ENCODE results near the gene CHST6.

The CHST6 gene

DNA sequence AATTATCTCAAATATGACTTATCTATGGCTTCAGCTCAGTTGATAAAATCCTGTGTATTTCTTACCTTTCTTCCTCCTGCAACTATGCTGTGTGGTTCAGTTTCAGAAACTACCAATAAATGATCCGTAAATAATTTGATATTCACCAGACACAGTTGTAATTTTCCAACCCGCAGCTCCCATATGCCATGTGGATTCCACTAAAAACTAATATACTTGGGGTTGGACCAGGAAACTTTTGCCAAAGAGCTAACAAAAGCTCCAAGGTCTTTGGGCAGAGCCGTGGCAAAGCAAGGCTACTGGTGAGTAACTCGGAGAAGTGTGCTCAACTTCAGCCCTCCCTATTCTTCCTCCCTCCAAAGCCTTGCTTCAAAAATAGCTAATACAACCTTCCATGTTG lies 2.3 kb upstream of the CHST6 start:
- Histone ChIP-seq H4K20me1 (no peaks in the 10 kb centered on the region), H3K9ac (no peak overlapping the region), H3K27ac (no peak overlapping the region), H3K9me3 (replicated peaks in 1 of 11) (peaks cover 0 to 15% (median 10%) of the 10 kb centered on the region in 11 experiments; a peak in 8 of 22 replicates), H3K27me3 (peaks cover 0 to 16% (median 0%) of the 10 kb centered on the region in 11 experiments; a peak in 4 of 22 replicates), H3K4me3 (no peak overlapping the region), H3K36me3 (no peaks in the 10 kb centered on the region), H3K4me2 (no peak overlapping the region), H3K4me1 (peaks cover 23 to 68% (median 43%) of the 10 kb centered on the region in 10 experiments)
- no peak for TF ChIP-seq Cebpa-rat (IDR thresholded peaks at IDR 0.05)

DNA sequence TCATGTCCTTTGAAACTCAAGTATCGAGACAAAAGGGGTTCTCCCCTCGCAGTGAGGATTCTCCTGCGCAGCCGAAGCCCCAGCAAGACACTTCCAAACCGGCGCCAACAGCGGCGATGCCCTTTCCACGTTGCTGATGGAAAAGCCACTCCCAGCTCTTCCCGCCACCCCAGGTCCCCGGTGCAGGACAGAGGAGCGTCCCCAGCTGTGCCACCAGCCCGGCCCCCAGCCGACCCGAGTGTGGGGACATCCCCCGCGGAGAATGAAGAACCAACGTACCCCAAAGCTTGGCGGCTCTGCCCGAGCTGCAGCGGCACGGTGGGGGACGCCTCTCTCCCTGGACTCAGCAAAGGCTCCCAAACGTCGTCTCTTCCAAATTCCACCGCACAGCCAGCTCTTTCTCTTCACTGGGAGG lies 573 bp downstream of the CHST6 start:
- H3K36me3 ChIP-seq: no peaks in the 10 kb centered on the region; a peak in 1 of 22 replicates
- H3K9ac ChIP-seq: peak overlapping the region; percentile 67 to 88 (median 77)
- peaks cover 39 to 81% (median 66%) of the 10 kb centered on the region in 10 experiments for H3K4me1 ChIP-seq
- no peak for TF ChIP-seq Cebpa-rat (IDR thresholded peaks at IDR 0.05)
- peaks cover 0 to 16% (median 0%) of the 10 kb centered on the region in 11 experiments; a peak in 4 of 22 replicates for H3K27me3 ChIP-seq
- H3K27ac ChIP-seq: peak overlapping the region in 9 of 11 experiments; percentile 56 to 78 (median 70); a peak in 18 of 22 replicates
- peaks cover 0 to 13% (median 0%) of the 10 kb centered on the region in 11 experiments; a peak in 3 of 22 replicates for H4K20me1 ChIP-seq
- H3K4me2 ChIP-seq: peak overlapping the region; percentile 84 to 100 (median 96)
- peak overlapping the region; percentile 55 to 91 (median 74) for H3K4me3 ChIP-seq
- H3K9me3 ChIP-seq (replicated peaks in 1 of 11): no peaks in the 10 kb centered on the region; a peak in 1 of 22 replicates

- H3K4me3 ChIP-seq: peak overlapping the region; percentile 55 to 91 (median 74); a peak in 19 of 20 replicates
- peaks cover 0 to 16% (median 0%) of the 10 kb centered on the region in 11 experiments; a peak in 4 of 22 replicates for H3K27me3 ChIP-seq
- peaks cover 0 to 1% (median 0%) of the 10 kb centered on the region in 11 experiments; a peak in 2 of 22 replicates for H3K36me3 ChIP-seq
- H3K4me2 ChIP-seq: peak overlapping the region; percentile 84 to 100 (median 96)
- peak overlapping the region in 10 of 11 experiments; percentile 67 to 88 (median 78); a peak in 19 of 22 replicates for H3K9ac ChIP-seq
- peaks cover 44 to 86% (median 71%) of the 10 kb centered on the region in 10 experiments for H3K4me1 ChIP-seq
- peaks cover 0 to 13% (median 0%) of the 10 kb centered on the region in 11 experiments; a peak in 3 of 22 replicates for H4K20me1 ChIP-seq
- peak overlapping the region in 8 of 11 experiments; percentile 59 to 78 (median 72); a peak in 15 of 22 replicates for H3K27ac ChIP-seq
- TF ChIP-seq Cebpa-rat (IDR thresholded peaks at IDR 0.05): no peak
- no peaks in the 10 kb centered on the region for H3K9me3 ChIP-seq (replicated peaks in 1 of 11)
Measured at GRCh38 chr16:75494184-75494583, 1.1 kb downstream of the CHST6 start.

GRCh38 chr16:75491876-75492275 lies 3.4 kb downstream of the CHST6 start:
- peaks cover 0 to 13% (median 0%) of the 10 kb centered on the region in 11 experiments; a peak in 3 of 22 replicates for H4K20me1 ChIP-seq
- H3K9me3 ChIP-seq (replicated peaks in 1 of 11): no peaks in the 10 kb centered on the region
- TF ChIP-seq Cebpa-rat (IDR thresholded peaks at IDR 0.05): no peak
- peaks cover 0 to 16% (median 0%) of the 10 kb centered on the region in 11 experiments; a peak in 4 of 22 replicates for H3K27me3 ChIP-seq
- peak overlapping the region in 5 of 11 experiments; percentile 1 to 88 (median 79); a peak in 8 of 22 replicates for H3K9ac ChIP-seq
- peak overlapping the region in 2 of 10 experiments; percentile 84 to 91; a peak in 5 of 20 replicates for H3K4me3 ChIP-seq
- peaks cover 0 to 24% (median 0%) of the 10 kb centered on the region in 11 experiments; a peak in 5 of 22 replicates for H3K36me3 ChIP-seq
- peaks cover 58 to 93% (median 88%) of the 10 kb centered on the region in 10 experiments for H3K4me1 ChIP-seq
- H3K27ac ChIP-seq: peak overlapping the region in 2 of 11 experiments; percentile 26 to 40; a peak in 2 of 22 replicates
- peak overlapping the region; percentile 2 to 99 (median 93); a peak in 18 of 22 replicates for H3K4me2 ChIP-seq

DNA sequence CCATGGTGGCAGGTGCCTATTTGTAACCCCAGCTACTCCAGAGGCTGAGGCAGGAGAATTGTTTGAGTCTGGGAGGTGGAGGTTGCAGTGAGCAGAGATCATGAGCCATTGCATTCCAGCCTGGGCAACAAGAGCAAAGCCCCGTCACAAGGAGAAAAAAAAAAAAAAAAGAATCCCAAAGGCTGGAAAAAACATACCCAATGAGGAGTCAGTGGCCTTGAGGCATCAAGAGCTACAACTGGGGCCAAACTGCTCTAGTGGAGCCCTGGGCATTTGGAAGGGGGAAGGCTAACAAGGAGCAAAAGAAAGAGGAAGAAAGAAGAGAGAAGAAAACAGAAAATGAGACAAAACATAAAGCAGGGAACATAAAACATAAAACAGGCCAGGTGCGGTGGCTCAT lies 6.9 kb downstream of the CHST6 start:
- H3K4me3 ChIP-seq: no peak overlapping the region
- H3K9me3 ChIP-seq (replicated peaks in 1 of 11): no peaks in the 10 kb centered on the region
- no peaks in the 10 kb centered on the region for H3K27me3 ChIP-seq
- H3K4me2 ChIP-seq: peak overlapping the region in 9 of 11 experiments; percentile 14 to 94 (median 33); a peak in 10 of 22 replicates
- H3K4me1 ChIP-seq: peaks cover 73 to 98% (median 94%) of the 10 kb centered on the region in 10 experiments
- H3K36me3 ChIP-seq: peaks cover 0 to 42% (median 0%) of the 10 kb centered on the region in 11 experiments; a peak in 7 of 22 replicates
- peaks cover 0 to 25% (median 0%) of the 10 kb centered on the region in 11 experiments; a peak in 5 of 22 replicates for H4K20me1 ChIP-seq
- H3K9ac ChIP-seq: no peak overlapping the region
- no peak for TF ChIP-seq Cebpa-rat (IDR thresholded peaks at IDR 0.05)
- H3K27ac ChIP-seq: peak overlapping the region in 1 of 11 experiments; percentile 8; a peak in 1 of 22 replicates

DNA sequence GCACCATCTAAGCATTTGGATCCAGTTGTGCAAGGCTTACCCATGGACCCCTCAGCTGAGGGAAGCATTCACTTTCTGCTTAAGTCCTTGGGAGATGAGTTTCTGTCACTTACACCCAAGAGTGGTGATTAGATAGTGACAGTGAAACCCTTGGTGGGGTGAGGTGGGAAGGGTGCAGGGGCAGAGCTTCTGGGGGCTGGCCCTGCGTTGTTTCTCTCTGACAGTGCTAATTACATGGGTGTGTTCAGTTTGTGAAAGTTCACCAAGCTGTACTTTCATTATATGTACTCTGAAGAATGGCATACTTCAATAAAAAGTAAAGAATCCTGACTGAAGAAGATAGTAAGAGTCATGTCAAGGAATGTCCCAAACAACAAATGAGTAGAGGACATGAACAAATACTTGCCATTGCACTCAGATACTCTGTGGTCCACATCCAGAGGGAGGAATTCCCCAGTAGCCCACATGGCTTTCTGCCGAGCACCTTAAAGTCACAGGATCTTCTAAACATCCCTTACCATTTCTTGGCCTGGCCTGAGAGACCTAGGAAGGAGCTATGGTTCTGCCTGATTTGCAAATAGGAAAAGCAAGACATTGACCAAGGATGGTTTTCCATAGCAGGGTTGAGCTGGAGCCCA lies 8.4 kb downstream of the CHST6 start:
- Histone ChIP-seq H3K4me2 (peak overlapping the region; percentile 54 to 95 (median 83)), H3K4me3 (no peak overlapping the region), H3K9me3 (replicated peaks in 1 of 11) (no peaks in the 10 kb centered on the region), H3K27me3 (no peaks in the 10 kb centered on the region), H3K27ac (peak overlapping the region in 6 of 11 experiments; percentile 48 to 73 (median 62); a peak in 9 of 22 replicates), H3K4me1 (peaks cover 65 to 90% (median 84%) of the 10 kb centered on the region in 10 experiments), H3K9ac (peak overlapping the region in 4 of 11 experiments; percentile 36 to 67 (median 58); a peak in 5 of 22 replicates), H4K20me1 (peaks cover 0 to 20% (median 0%) of the 10 kb centered on the region in 11 experiments; a peak in 4 of 22 replicates), H3K36me3 (peaks cover 0 to 57% (median 2%) of the 10 kb centered on the region in 11 experiments; a peak in 11 of 22 replicates)
- TF ChIP-seq Cebpa-rat (IDR thresholded peaks at IDR 0.05): no peak

GRCh38 chr16:75486014-75486675 lies 9.1 kb downstream of the CHST6 start:
- H3K9me3 ChIP-seq (replicated peaks in 1 of 11): no peaks in the 10 kb centered on the region
- H3K9ac ChIP-seq: peak overlapping the region in 8 of 11 experiments; percentile 24 to 67 (median 40); a peak in 14 of 22 replicates
- no peaks in the 10 kb centered on the region for H3K27me3 ChIP-seq
- peaks cover 0 to 63% (median 9%) of the 10 kb centered on the region in 11 experiments; a peak in 12 of 22 replicates for H3K36me3 ChIP-seq
- H3K4me2 ChIP-seq: peak overlapping the region; percentile 54 to 95 (median 83)
- H3K4me1 ChIP-seq: peaks cover 64 to 84% (median 78%) of the 10 kb centered on the region in 10 experiments
- H4K20me1 ChIP-seq: peaks cover 0 to 14% (median 0%) of the 10 kb centered on the region in 11 experiments; a peak in 3 of 22 replicates
- H3K27ac ChIP-seq: peak overlapping the region in 8 of 11 experiments; percentile 42 to 73 (median 55); a peak in 16 of 22 replicates
- peak overlapping the region in 5 of 10 experiments; percentile 4 to 37 (median 15); a peak in 5 of 20 replicates for H3K4me3 ChIP-seq
- TF ChIP-seq Cebpa-rat (IDR thresholded peaks at IDR 0.05): no peak

Data from BLaER1 treated with 17β-estradiol and CSF1 and Interleukin-3, amounts not matched to agents 10 nM and 100 nM (cell line).